ENCODE results near the gene SMIM45.

SMIM45 gene

GRCh38 chr22:41906822-41907221 lies 45.1 kb upstream of the SMIM45 start:
- Histone ChIP-seq H3K9me3 (replicated peaks; ENCODE audit: control insufficient read depth, insufficient read depth, low read length) (no peaks in the 10 kb centered on the region), H3K4me3 (no peak overlapping the region), H3K27ac (ENCODE audit: control insufficient read depth, insufficient read depth) (no peak overlapping the region), H3K79me2 (ENCODE audit: control insufficient read depth, insufficient read depth, low read length) (no peaks in the 10 kb centered on the region), H3K4me2 (ENCODE audit: control insufficient read depth, insufficient read depth) (no peak overlapping the region), H3K9ac (ENCODE audit: control insufficient read depth, insufficient read depth, low read length) (no peak overlapping the region), H4K20me1 (ENCODE audit: control insufficient read depth, insufficient read depth) (no peaks in the 10 kb centered on the region), H3K27me3 (replicated peaks in 1 of 2; ENCODE audit: control insufficient read depth in 2 of 2, insufficient read depth in 2 of 2, low read length in 1 of 2) (peaks cover 4 to 6% of the 10 kb centered on the region in 2 experiments; a peak in 3 of 4 replicates), H3K4me1 (ENCODE audit: control insufficient read depth, insufficient read depth, low read length) (peaks cover 12% of the 10 kb centered on the region), H3K36me3 (ENCODE audit: control insufficient read depth in 2 of 2, insufficient read depth in 2 of 2, low read length in 1 of 2) (peaks cover 20 to 25% of the 10 kb centered on the region in 2 experiments; a peak in 3 of 4 replicates), H2AFZ (ENCODE audit: control insufficient read depth, low read depth, low read length) (no peak overlapping the region)
- ChIA-PET RAD21 (ENCODE audit: unreplicated experiment) (no interaction called here), CTCF (interaction anchor here (0.6 kb wide), 1 partner anchor 160 kb away, joined by 3 read pairs; no protein-coding TSS in a partner anchor), SMC1A (ENCODE audit: uncharacterized antibody, unreplicated experiment) (interaction anchor here (2.5 kb wide), 1 partner anchor 33 kb away, joined by 15 read pairs; no protein-coding TSS in a partner anchor), POLR2A (interaction anchor here (1.5 kb wide), 1 partner anchor 10 kb away, joined by 5 read pairs; no protein-coding TSS in a partner anchor)
- FAIRE-seq = no peak
- WGBS (ENCODE audit: insufficient coverage, insufficient replicate concordance, low lambda C conversion rate, missing lambda C conversion rate) = 98% methylated on average over 5 of the region's 5 CpGs
- in situ Hi-C loops (cut with MboI) (no loop called here), intact Hi-C loops (cut with micrococcal nuclease; ENCODE audit: unreplicated experiment) (no loop called here)
- TF ChIP-seq RELB (IDR thresholded peaks at IDR 0.05; ENCODE audit: low read depth) (no peak), USF1 (IDR thresholded peaks at IDR 0.05; ENCODE audit: borderline replicate concordance, extremely low read length, insufficient read depth, low read depth, low read length) (no peak), EGR1 (IDR thresholded peaks at IDR 0.05; ENCODE audit: borderline replicate concordance in 1 of 2, low read depth in 2 of 2, low read length in 2 of 2) (no peak), SUZ12 (IDR thresholded peaks at IDR 0.05; ENCODE audit: unreplicated experiment) (no peak), STAT3 (IDR thresholded peaks at IDR 0.05; ENCODE audit: low read depth, low read length) (no peak), RAD51 (IDR thresholded peaks at IDR 0.05) (no peak), TAF1 (IDR thresholded peaks at IDR 0.05; ENCODE audit: borderline replicate concordance, low read depth, low read length) (no peak), NR2C1 (IDR thresholded peaks at IDR 0.05) (no peak), ZBTB11 (CRISPR knock-in tag; IDR thresholded peaks at IDR 0.05) (no peak), NFIC (IDR thresholded peaks at IDR 0.05; ENCODE audit: low read depth, low read length) (no peak), STAT1 (conservative IDR thresholded peaks at IDR 0.05) (no peak), POLR2AphosphoS5 (IDR thresholded peaks at IDR 0.05; ENCODE audit: low read length) (0 out of 2 replicates have a peak, but pooled peaks have one; percentile 16), BACH1 (IDR thresholded peaks at IDR 0.05; ENCODE audit: borderline replicate concordance) (0 out of 2 replicates have a peak, but pooled peaks have one; percentile 34), CREM (IDR thresholded peaks at IDR 0.05; ENCODE audit: low read depth) (no peak)
- TSS peak; percentile 70 for BruUV-seq (replicated peaks)
- no peak for ATAC-seq
- DNase-seq (ENCODE audit: low read depth, low spot score) = no peak
